PFSK-1 (cell line): ENCODE data around the gene GRK7.

Experiments
- FOXP2 ChIP-seq: optimal IDR thresholded peaks from 2 replicates; pipeline ENCODE3; 2011; ENCODE audit warnings: borderline replicate concordance, control low read depth, inconsistent platforms; ENCODE audit not compliant: insufficient read depth; ENCODE audit errors: extremely low read length, extremely low read depth
- POLR2AphosphoS5 ChIP-seq: IDR thresholded peaks from 2 replicates; pipeline ENCODE4 v1.6.1; 2012; ENCODE audit warnings: low read depth, mild to moderate bottlenecking, control low read depth, low read length, moderate library complexity
- SIN3A ChIP-seq: IDR thresholded peaks from 2 replicates; pipeline ENCODE4 v1.6.1; 2012; ENCODE audit warnings: mild to moderate bottlenecking, low read length, moderate library complexity, borderline replicate concordance; ENCODE audit not compliant: insufficient read depth
- TAF1 ChIP-seq: IDR thresholded peaks from 2 replicates; pipeline ENCODE4 v1.6.1; 2012; ENCODE audit warnings: low read length, control low read depth, borderline replicate concordance; ENCODE audit not compliant: insufficient read depth
- TF ChIP-seq, protein P1 (sequence below), 2 experiments: IDR thresholded peaks; 2 replicates each; pipeline versions ENCODE4 v1.6.1 to v1.8.0; 2011 to 2012; ENCODE audit warnings: low read depth in 2 of 2, low read length in 2 of 2, control low read depth in 1 of 2, inconsistent platforms in 1 of 2, mild to moderate bottlenecking in 1 of 2, moderate library complexity in 1 of 2; ENCODE audit not compliant: insufficient read depth in 1 of 2

The GRK7 gene

DNA sequence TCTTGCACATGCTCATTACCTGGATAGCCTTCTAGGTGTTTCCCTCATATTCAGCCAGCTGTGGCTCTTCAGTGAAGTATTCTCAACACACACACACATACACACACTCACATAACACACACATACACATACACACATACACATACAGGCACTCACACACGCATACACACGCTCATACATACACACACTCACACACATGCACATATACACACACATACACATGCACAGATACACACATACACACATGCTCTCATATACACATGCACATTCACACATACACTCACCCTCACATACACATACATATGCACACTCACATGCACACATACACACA lies 41.2 kb downstream of the GRK7 start:
- no peak for TF ChIP-seq TAF1
- no peak for TF ChIP-seq FOXP2
- no peak for TF ChIP-seq POLR2AphosphoS5
- TF ChIP-seq, protein P1, sequence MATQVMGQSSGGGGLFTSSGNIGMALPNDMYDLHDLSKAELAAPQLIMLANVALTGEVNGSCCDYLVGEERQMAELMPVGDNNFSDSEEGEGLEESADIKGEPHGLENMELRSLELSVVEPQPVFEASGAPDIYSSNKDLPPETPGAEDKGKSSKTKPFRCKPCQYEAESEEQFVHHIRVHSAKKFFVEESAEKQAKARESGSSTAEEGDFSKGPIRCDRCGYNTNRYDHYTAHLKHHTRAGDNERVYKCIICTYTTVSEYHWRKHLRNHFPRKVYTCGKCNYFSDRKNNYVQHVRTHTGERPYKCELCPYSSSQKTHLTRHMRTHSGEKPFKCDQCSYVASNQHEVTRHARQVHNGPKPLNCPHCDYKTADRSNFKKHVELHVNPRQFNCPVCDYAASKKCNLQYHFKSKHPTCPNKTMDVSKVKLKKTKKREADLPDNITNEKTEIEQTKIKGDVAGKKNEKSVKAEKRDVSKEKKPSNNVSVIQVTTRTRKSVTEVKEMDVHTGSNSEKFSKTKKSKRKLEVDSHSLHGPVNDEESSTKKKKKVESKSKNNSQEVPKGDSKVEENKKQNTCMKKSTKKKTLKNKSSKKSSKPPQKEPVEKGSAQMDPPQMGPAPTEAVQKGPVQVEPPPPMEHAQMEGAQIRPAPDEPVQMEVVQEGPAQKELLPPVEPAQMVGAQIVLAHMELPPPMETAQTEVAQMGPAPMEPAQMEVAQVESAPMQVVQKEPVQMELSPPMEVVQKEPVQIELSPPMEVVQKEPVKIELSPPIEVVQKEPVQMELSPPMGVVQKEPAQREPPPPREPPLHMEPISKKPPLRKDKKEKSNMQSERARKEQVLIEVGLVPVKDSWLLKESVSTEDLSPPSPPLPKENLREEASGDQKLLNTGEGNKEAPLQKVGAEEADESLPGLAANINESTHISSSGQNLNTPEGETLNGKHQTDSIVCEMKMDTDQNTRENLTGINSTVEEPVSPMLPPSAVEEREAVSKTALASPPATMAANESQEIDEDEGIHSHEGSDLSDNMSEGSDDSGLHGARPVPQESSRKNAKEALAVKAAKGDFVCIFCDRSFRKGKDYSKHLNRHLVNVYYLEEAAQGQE (IDR thresholded peaks at IDR 0.05; ENCODE audit: insufficient read depth in 1 of 2, low read depth in 2 of 2, low read length in 2 of 2) = no peak
- no peak for TF ChIP-seq SIN3A

DNA sequence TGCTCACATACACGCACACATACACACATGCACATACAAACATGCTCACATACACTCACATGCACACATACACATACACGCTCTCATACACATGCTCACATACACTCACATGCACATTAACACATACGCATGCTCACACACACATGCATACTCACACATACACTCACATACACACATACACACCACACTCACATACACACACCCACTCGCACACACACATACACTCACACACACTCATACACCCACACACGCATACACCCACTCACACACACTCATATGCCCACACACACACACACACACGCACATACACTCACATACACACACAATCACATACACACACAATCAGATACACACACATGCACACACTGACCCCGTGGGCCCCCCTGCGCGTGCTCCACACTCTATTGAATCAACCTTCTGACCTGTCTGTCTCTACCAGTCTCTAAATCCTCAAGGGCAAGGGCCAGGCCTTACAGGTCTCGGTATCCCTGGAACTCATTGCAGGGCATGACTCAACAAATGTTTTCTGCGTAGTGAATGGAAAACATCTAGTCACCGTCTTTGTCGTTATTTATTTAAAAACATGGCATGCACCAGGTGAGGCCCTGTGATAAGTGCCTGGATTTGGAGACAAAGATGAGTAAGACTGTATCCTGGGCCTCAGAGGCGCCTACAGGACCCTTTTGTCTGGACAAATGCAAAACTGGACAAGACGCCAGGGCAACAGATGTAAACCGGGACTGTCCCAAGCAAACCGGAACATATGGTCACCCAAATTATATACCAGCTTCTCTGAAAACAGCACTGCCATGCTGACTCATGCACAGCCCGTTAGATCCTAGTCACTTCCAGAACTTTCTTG lies 41.8 kb downstream of the GRK7 start:
- TF ChIP-seq POLR2AphosphoS5 (no peak), FOXP2 (no peak), SIN3A (no peak), TAF1 (no peak)
- TF ChIP-seq, protein P1 (IDR thresholded peaks at IDR 0.05; ENCODE audit: insufficient read depth in 1 of 2, low read depth in 2 of 2, low read length in 2 of 2) = no peak

DNA sequence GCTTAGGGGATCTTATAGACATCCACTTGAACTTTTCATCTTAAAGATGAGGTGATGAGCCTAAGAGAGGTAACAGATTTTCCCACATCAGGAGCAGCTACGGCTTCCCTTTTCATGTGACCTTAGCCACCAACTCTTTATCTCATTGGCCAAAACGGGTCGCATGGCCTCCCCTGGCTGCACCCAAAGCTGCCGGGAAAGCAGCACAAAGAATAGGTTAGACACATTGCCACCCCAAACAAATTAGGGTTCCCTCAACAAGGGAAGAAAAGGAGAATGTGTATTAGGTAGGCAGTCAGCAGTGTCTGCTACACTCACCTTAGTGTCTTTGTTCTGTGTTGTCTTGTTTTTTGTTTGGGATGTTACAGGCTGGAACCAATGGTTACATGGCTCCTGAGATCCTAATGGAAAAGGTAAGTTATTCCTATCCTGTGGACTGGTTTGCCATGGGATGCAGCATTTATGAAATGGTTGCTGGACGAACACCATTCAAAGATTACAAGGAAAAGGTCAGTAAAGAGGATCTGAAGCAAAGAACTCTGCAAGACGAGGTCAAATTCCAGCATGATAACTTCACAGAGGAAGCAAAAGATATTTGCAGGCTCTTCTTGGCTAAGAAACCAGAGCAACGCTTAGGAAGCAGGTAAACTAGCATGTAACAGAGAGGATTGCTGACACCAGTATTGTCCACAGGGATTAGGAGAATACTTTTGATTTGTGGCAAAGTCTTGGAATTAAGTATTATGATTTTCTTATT lies 44.2 kb downstream of the GRK7 start:
- TF ChIP-seq, protein P1 (IDR thresholded peaks at IDR 0.05; ENCODE audit: insufficient read depth in 1 of 2, low read depth in 2 of 2, low read length in 2 of 2) = no peak
- no peak for TF ChIP-seq POLR2AphosphoS5
- no peak for TF ChIP-seq TAF1
- no peak for TF ChIP-seq FOXP2
- no peak for TF ChIP-seq SIN3A

DNA sequence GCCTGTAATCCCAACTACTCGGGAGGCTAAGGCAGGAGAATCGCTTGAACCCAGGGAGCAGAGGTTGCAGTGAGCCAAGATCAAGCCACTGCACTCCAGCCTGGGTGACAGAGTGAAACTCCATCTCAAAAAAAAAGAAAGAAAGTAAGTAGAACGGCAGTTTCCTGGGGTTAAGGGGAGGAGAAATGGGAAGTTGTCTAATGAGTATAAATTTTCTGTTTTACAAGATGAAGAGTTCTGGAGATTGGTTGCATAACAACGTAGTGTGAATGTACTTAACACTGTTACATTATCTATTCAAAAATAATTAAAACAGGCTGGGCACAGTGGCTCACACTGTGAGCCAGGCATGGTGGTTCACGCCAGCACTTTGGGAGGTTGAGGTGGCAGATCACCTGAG lies 45.4 kb downstream of the GRK7 start:
- TF ChIP-seq FOXP2 = no peak
- no peak for TF ChIP-seq SIN3A
- TF ChIP-seq, protein P1 (IDR thresholded peaks at IDR 0.05; ENCODE audit: insufficient read depth in 1 of 2, low read depth in 2 of 2, low read length in 2 of 2) = no peak
- no peak for TF ChIP-seq POLR2AphosphoS5
- TF ChIP-seq TAF1 = no peak
